Activated CD8-positive, alpha-beta memory T cell treated with anti-CD3 and anti-CD28 coated beads for 1 hour (primary cell): ENCODE results near the gene ENC1.
A peak's percentile ranks its signal among the peaks of the same experiment; 100 is the strongest.

Experiments used
- DNase-seq, 2 donors: peaks; one replicate each; pipeline ENCODE4 v3.0.0-alpha.2; 2020; ENCODE audit warnings: low read depth in 1 of 2; ENCODE audit errors: extremely low read depth in 1 of 2

The ENC1 gene

GRCh38 chr5:74613283-74613682 lies 27.2 kb downstream of the ENC1 start:
- DNase-seq, result no peak

DNA sequence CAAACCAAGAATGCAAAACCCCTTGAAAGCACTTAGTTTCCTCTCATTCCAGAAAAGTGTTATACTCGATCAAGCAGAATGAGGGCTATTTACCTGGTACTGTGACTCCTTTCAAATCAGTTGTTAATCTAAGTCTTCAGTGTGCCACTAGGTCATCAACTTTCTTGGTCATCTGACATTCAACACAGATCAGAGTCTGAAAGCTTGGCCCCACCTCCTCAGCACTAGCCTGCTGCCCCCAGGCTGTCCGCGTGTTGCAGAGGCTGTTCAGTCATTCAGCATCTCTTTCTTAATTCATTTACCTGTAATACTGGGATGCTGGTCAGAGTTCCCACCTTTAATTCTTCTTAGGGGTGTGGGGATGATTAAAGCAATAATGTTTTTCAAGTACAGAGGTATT lies 28.5 kb downstream of the ENC1 start:
- no peak for DNase-seq

DNA sequence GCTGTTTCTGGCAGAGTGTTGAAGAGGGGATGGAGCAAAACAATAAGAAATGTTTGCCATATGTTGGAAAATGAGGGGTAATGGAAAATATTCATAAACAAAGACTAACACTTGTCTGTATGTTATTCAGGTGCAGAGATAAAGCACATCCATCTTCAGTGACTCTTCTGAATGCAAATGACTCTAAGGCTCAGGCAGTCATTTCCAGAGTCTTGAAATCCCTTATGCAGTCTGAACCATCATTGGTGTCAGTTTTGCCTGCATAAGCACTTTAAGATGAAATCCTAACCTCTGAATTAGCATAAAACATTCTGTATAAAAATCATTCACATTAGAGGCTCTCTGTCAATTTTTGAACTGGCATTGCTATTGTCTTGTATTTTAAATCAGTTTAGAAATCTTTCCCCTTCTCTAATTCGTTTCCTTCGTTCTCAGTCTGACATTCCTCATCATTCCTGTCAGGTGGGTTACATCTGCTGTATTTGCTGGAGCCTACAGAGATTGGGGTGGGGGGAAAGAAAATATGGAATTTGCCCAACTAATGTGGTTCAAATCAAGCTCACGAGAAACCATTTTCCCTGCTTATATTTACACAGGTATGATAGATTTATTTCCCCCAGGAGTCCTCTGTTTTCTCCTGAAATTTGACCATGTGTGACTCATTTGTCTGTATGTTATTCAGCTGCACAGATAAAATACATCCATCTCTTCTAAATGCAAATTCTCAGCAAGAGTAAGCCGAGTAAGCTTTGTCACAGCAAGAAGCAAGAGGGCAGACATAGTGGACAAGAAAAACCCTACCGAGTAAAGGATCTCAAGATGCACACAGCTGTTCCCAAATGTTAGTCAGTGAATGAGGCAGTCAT lies 31.6 kb downstream of the ENC1 start:
- no peak for DNase-seq

- no peak for DNase-seq
Measured at GRCh38 chr5:74605759-74606158, 34.8 kb downstream of the ENC1 start.

GRCh38 chr5:74603376-74603775 lies 37.2 kb downstream of the ENC1 start:
- no peak for DNase-seq

GRCh38 chr5:74599148-74599547 lies 41.4 kb downstream of the ENC1 start:
- DNase-seq, result no peak

GRCh38 chr5:74598731-74599130 lies 41.8 kb downstream of the ENC1 start:
- DNase-seq, result no peak

DNA sequence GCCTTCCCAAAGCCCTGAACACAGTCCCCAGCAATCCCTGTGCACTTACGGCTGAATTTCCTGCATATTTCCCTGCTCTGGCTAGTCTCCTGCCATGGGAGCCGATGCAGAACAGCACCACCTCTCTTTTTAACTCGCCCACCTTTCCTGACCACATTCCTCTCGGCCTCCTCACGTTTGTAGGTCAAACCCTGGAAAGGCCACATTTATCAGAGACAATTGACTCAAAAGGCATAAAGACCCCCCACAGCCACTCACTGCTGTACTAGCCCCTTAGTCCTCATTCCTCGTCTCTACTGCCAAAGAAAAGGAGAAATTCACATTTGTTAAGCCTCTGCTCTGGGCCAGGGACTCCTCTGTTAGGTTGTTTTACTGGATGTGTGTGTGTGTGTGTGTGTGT lies 43.6 kb downstream of the ENC1 start:
- no peak for DNase-seq

- no peak for DNase-seq
Measured at GRCh38 chr5:74595143-74595925, 45.2 kb downstream of the ENC1 start.

DNA sequence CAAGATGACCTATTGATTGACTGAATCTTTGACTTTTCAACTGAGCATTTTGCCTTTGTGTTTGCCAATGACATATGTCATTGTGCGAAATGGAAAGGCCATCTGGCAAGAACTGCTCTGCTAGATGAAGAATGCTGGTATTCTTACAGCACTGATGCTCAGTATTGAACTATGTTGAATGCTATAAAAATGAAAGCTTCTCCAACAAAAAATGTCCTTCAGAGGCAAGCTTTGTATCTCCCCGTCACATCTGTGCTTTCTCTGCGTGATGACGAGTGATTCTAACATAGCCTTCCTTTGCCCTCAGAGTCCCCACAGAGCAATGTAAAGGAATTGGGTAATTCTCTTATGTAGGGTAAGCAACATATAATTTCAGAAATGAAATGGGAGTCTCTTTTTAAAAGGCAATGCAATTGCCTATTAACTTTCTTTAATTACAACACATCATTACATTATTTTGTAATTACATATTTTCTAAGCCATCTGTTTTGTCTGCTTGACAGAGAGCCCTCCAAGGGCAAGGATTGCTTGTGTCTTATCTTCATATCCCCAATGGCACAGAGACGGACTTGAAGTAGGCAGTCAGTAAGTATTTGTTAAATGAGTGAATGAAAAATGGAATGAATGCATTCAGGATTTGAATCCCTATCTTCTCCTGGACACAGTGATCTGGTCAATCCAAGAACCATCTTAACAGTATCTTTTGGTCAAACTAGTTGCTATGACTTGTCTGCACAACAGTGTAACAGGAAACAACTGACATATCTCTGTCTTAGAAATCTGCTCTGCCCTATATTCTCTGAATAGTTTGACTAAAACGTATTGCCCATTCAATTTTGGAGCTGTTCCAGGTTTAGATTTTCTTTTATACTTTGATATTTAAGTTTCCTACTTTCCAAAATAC lies 46.1 kb downstream of the ENC1 start:
- no peak for DNase-seq

DNA sequence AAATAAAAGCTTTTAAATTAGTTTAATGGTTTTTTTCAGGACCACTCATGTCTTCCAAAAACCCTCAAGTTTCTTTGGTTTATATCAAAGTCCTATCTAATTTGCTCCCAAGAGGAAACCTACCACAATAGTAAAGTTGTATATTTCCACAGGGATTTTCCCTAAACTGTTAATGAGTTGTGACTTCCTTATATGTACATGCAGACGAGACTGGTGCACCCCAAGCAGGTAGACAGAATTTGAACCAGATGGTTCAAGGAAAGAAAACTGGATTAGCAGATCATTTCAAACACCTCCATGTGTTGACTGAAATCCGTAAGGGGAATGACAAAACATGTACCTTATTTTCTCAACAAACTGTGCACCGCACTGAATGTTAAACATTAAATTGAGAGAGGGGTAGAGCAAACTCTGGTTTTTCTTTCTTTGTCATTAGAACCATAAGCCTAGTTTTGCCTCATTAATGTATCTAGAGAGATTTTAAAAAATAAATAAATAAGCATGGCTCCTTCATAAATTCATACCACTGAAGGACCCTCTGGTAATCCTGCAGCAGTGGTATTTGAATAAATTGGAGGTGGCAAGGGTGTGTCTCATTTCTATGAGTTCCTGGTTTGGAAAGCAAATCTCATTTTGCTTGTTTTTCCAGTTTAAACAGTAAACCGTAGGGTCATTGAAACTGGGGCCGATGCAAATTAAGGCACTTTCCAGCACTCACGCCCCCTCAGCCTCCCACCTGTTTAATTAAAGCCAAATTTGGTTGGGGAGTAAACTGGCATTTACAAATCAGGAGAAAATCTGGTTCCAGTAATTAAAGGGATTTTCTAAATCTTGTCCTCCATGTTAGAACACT lies 51.1 kb downstream of the ENC1 start:
- DNase-seq, result no peak

GRCh38 chr5:74588415-74588814 lies 52.1 kb downstream of the ENC1 start:
- no peak for DNase-seq

- no peak for DNase-seq
Measured at GRCh38 chr5:74587890-74588289, 52.6 kb downstream of the ENC1 start.

DNA sequence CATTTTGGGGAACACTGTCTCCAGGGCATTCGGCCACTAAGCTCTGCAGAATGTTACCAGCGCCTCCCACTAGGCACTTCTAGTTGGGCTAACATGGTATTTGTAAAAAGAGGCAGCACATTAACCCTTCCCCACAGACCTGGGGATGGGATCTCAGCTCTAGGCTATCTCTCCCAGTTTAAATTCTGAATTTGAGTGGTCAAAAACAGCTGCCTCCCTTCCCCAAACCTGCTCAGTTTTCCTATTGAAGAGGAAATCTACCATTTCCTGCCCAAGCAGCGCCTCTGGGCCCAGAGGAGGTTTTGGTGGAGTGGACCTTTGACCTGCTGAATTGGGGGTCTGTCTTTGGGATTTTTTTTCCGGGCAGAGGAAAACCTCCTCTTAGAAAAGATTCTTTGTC lies 53.2 kb downstream of the ENC1 start:
- DNase-seq, result no peak

DNA sequence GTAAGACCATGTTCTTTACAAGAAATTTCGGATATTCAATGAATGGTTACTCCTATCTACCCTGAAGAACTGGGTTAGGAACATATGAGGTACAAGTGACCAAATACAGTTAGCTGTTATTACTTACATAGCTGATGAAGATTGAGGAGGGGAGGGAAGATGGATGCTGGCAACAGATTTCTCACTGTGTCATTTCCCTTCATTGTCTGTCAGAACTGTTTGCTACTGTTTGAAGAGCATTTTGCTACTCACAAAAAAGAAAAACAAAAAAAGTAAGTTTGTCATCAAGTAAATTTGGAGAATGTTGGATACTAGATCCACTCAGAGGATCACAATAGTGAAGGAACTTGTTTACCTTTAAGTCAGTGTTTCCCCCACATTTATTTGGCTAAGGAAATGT lies 53.7 kb downstream of the ENC1 start:
- DNase-seq, result no peak

DNA sequence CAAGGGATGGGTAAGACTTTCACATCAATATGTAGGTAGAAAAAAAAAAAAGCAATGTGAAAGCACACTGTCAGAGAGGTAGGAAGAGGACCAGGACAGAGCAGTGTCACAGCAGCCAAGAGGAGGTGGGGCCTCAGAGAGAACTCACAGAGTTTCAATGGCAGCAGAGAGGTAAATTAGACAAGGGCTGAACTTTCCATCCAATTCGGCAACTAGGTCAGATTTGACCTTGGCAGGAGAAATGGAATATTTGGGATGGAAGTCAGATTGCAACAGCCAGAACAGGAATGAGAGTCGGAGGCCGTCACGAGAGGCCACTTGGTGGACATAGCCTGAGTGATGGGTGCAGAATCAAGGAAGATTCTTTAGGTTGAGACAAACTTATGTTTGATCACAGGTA lies 57.7 kb downstream of the ENC1 start:
- no peak for DNase-seq

- DNase-seq, result no peak
Measured at GRCh38 chr5:74581988-74582365, 58.6 kb downstream of the ENC1 start.

DNA sequence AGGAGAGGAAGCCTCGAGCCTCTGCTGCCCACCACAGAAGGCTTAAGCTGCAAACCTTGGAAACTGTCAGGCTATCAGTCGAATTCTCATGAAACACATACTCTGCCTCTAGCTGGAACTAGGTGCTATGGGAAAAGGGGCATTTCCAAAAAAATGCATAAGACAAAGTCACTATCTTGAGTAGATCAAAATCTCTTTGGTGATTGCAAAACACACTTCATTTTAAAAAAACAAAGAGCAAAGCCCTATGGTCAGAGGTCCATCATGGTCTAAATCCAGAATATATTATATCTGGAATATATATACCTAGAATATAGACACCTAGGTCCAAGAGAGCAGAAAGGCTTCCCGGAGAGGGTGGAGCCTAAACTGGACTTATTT lies 59.8 kb downstream of the ENC1 start:
- no peak for DNase-seq

- DNase-seq, result peak; percentile 3 to 12
Measured at GRCh38 chr5:74579215-74579614, 61.3 kb downstream of the ENC1 start.

DNA sequence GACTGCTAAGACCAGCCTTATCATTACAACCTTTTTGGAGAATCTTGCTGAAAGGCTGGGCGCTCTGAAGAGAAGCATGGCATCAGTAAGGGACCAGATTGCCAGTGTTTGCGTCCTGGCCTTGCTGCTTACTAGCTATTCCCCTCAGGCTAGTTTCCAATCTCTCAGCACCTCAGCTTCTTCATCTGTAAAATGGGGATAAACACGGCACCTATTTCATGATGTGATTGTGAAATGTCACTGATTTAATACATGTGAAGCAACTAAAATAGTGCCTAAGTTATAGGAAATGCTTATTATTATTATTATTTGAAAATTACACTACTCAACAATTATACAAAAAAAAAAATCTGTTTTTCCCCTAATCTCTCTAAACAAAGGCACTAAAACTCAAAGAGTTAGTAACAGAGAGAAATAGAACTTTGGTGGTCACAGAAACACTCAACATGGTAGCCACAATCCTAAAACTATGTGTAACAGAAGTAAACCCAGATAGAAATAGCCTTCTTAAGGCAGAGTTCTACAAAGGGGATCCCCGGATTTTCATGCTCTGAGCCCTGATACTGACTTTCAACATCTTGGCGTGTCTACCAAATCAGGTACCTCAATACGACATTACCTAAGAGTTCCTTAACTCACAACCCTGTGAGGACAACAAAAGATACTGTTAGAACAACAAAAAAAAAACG lies 62.0 kb downstream of the ENC1 start:
- no peak for DNase-seq
